ENCODE data around the gene ARID1B.

Gene ARID1B

DNA sequence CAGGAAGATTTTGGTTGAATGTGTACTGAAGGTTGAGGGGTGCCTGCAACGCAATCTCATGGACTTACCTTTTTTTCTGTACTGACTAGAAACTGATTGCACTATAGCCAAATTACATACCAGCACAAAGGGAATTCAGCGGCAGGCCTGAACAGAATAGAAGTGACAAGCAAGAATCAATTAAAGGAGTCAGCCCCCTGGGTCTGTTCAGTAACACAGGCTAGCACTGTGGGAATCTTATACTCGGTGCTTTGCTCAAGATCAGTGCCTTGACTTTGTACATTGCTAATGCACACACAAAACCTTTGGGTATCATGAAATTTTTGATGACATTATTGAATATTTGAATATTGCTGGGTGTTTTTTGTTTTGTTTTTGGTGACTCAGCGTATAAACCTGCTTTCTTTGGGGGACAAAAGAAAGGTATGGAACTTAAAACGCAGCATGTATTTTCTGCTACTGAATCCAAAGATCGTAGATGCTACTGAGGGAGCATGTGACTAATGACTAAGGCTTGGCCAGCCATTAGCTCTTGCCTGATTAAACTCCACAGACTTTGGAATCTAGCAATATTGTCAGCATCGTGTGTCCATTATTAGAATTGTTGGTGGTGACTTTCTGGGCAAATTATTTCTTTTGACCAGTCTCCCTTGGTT is 236.6 kb downstream of the ARID1B start:
- TF ChIP-seq FOXP2 (optimal IDR thresholded peaks at IDR 0.05; ENCODE audit: borderline replicate concordance, extremely low read depth, extremely low read length, insufficient read depth): no peak
- no peak for TF ChIP-seq TAF1 (IDR thresholded peaks at IDR 0.05; ENCODE audit: borderline replicate concordance, insufficient read depth, low read length)
- TF ChIP-seq, protein P1, sequence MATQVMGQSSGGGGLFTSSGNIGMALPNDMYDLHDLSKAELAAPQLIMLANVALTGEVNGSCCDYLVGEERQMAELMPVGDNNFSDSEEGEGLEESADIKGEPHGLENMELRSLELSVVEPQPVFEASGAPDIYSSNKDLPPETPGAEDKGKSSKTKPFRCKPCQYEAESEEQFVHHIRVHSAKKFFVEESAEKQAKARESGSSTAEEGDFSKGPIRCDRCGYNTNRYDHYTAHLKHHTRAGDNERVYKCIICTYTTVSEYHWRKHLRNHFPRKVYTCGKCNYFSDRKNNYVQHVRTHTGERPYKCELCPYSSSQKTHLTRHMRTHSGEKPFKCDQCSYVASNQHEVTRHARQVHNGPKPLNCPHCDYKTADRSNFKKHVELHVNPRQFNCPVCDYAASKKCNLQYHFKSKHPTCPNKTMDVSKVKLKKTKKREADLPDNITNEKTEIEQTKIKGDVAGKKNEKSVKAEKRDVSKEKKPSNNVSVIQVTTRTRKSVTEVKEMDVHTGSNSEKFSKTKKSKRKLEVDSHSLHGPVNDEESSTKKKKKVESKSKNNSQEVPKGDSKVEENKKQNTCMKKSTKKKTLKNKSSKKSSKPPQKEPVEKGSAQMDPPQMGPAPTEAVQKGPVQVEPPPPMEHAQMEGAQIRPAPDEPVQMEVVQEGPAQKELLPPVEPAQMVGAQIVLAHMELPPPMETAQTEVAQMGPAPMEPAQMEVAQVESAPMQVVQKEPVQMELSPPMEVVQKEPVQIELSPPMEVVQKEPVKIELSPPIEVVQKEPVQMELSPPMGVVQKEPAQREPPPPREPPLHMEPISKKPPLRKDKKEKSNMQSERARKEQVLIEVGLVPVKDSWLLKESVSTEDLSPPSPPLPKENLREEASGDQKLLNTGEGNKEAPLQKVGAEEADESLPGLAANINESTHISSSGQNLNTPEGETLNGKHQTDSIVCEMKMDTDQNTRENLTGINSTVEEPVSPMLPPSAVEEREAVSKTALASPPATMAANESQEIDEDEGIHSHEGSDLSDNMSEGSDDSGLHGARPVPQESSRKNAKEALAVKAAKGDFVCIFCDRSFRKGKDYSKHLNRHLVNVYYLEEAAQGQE (IDR thresholded peaks at IDR 0.05; ENCODE audit: insufficient read depth in 1 of 2, low read depth in 2 of 2, low read length in 2 of 2): no peak
- no peak for TF ChIP-seq POLR2AphosphoS5 (IDR thresholded peaks at IDR 0.05; ENCODE audit: low read depth, low read length)
- TF ChIP-seq SIN3A (IDR thresholded peaks at IDR 0.05; ENCODE audit: borderline replicate concordance, insufficient read depth, low read length): no peak

- no peak for TF ChIP-seq TAF1 (IDR thresholded peaks at IDR 0.05; ENCODE audit: borderline replicate concordance, insufficient read depth, low read length)
These were observed 237.7 kb downstream of the ARID1B start for GRCh38 chr6:157014871-157015270.

DNA sequence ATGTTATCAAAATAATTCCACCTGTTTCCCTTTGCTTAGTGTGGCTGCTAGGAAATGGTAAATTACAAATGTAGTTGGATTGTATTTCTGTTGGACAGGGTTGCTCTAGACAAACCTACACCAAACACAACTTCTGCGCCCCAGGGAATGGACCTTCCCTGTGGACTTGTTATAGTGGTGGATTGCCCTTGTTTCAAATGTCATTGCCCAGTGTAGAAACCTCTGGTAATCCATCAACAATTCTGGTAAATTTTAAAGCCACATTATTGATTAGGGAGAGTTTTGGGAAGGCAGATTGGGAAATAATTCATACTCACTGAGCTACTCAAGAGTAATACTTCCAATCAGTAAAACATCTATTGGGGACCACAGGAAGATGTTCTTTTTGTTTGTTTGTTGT is 239.8 kb downstream of the ARID1B start:
- TF ChIP-seq, protein P1 (IDR thresholded peaks at IDR 0.05; ENCODE audit: insufficient read depth in 1 of 2, low read depth in 2 of 2, low read length in 2 of 2): no peak
- TF ChIP-seq POLR2AphosphoS5 (IDR thresholded peaks at IDR 0.05; ENCODE audit: low read depth, low read length) (no peak), FOXP2 (optimal IDR thresholded peaks at IDR 0.05; ENCODE audit: borderline replicate concordance, extremely low read depth, extremely low read length, insufficient read depth) (no peak), SIN3A (IDR thresholded peaks at IDR 0.05; ENCODE audit: borderline replicate concordance, insufficient read depth, low read length) (no peak), TAF1 (IDR thresholded peaks at IDR 0.05; ENCODE audit: borderline replicate concordance, insufficient read depth, low read length) (no peak)

DNA sequence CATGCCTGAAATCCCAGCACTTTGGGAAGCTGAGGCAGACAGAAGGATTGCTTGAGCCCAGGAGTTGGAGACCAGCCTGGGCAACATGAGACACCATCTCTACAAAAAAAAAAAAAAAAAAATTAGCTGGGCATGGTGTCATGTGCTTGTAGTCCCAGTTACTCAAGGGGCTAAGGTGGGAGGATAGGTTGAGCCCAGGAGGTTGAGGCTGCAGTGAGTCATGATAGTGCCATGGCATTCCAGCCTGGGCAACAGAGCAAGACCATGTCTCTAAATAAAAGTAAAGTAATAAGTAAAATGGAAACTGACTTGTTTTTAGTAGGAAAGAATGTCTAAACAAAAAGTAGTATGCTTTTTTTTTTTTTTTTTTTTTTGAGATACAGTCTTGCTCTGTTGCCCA is 240.7 kb downstream of the ARID1B start:
- no peak for TF ChIP-seq SIN3A (IDR thresholded peaks at IDR 0.05; ENCODE audit: borderline replicate concordance, insufficient read depth, low read length)
- no peak for TF ChIP-seq FOXP2 (optimal IDR thresholded peaks at IDR 0.05; ENCODE audit: borderline replicate concordance, extremely low read depth, extremely low read length, insufficient read depth)
- no peak for TF ChIP-seq TAF1 (IDR thresholded peaks at IDR 0.05; ENCODE audit: borderline replicate concordance, insufficient read depth, low read length)
- TF ChIP-seq POLR2AphosphoS5 (IDR thresholded peaks at IDR 0.05; ENCODE audit: low read depth, low read length): no peak
- TF ChIP-seq, protein P1 (IDR thresholded peaks at IDR 0.05; ENCODE audit: insufficient read depth in 1 of 2, low read depth in 2 of 2, low read length in 2 of 2): no peak

GRCh38 chr6:157019115-157019641 is 242.0 kb downstream of the ARID1B start:
- TF ChIP-seq FOXP2 (optimal IDR thresholded peaks at IDR 0.05; ENCODE audit: borderline replicate concordance, extremely low read depth, extremely low read length, insufficient read depth) (no peak), TAF1 (IDR thresholded peaks at IDR 0.05; ENCODE audit: borderline replicate concordance, insufficient read depth, low read length) (no peak), POLR2AphosphoS5 (IDR thresholded peaks at IDR 0.05; ENCODE audit: low read depth, low read length) (no peak)

DNA sequence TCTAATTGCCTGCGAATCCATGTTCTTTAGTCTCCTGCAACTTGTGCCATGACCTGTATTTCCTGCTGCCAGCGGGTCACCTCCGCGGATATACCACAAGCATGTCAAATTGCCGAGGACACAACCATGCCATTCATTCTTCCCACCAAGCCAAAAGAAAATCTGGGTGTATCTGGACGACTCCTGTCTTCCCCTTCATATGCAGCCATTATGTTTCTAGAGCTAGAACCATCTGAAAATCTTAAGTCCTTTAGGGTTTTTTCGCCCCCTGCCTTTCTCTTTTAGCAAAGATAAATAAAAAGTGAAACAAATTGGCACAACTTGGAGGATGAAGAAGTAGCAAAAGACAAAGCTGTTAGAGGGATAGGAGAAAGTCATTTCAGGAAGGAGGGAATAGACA is 242.6 kb downstream of the ARID1B start:
- TF ChIP-seq POLR2AphosphoS5 (IDR thresholded peaks at IDR 0.05; ENCODE audit: low read depth, low read length) (no peak), SIN3A (IDR thresholded peaks at IDR 0.05; ENCODE audit: borderline replicate concordance, insufficient read depth, low read length) (no peak), FOXP2 (optimal IDR thresholded peaks at IDR 0.05; ENCODE audit: borderline replicate concordance, extremely low read depth, extremely low read length, insufficient read depth) (no peak), TAF1 (IDR thresholded peaks at IDR 0.05; ENCODE audit: borderline replicate concordance, insufficient read depth, low read length) (no peak)
- TF ChIP-seq, protein P1 (IDR thresholded peaks at IDR 0.05; ENCODE audit: insufficient read depth in 1 of 2, low read depth in 2 of 2, low read length in 2 of 2): no peak
